Gastroesophageal sphincter (tissue), 4 donors: ENCODE results near the gene PIP5K1B. TPM values are rescaled to one million over a fixed set of nuclear protein-coding genes. Genes with fewer than 3 reads are reported as not detected.

Source experiments
- ATAC-seq: fragments of 150-250 bp; one replicate; pipeline ENCODE4 v1.9.1; 2016; ENCODE audit warnings: mild to moderate bottlenecking, moderate library complexity
- H3K27ac ChIP-seq, 4 donors: fragments of 200-600 bp; sonication (generic) in 3 of 4; 1 replicate in 3 of 4; 2 replicates in 1 of 4; pipeline ENCODE4 v1.5.1; 2016 to 2019
- H3K27me3 ChIP-seq: fragments of 200-600 bp; sonication (generic); one replicate; pipeline ENCODE4 v1.5.1; 2019
- H3K36me3 ChIP-seq, 2 donors: fragments of 200-600 bp; sonication (generic); one replicate each; pipeline ENCODE4 v1.5.1; 2019; ENCODE audit warnings: control low read depth in 1 of 2
- H3K4me1 ChIP-seq, 3 donors: fragments of 200-600 bp; sonication (generic); 1 replicate in 2 of 3; 2 replicates in 1 of 3; pipeline ENCODE4 v1.5.1; 2016 to 2019; ENCODE audit warnings: control low read depth in 2 of 3
- H3K4me3 ChIP-seq, 2 donors: fragments of 200-600 bp; sonication (generic); one replicate each; pipeline ENCODE4 v1.5.1; 2019; ENCODE audit warnings: mild to moderate bottlenecking in 1 of 2, moderate library complexity in 1 of 2
- H3K9me3 ChIP-seq, 3 donors: fragments of 200-600 bp; sonication (generic); one replicate each; pipeline ENCODE4 v1.5.1; 2017 to 2019; ENCODE audit warnings: control low read depth in 2 of 3
- EP300 ChIP-seq: sonication (generic); formaldehyde crosslinking; IDR thresholded peaks from one replicate; pipeline ENCODE4 v1.6.1; 2017; ENCODE audit warnings: antibody characterized with exemption, mild to moderate bottlenecking
- POLR2A ChIP-seq, 2 donors: fragments of 450-650 bp; IDR thresholded peaks; one replicate each; pipeline ENCODE4 v1.6.1; 2017; ENCODE audit warnings: antibody characterized with exemption in 2 of 2, mild to moderate bottlenecking in 2 of 2, moderate library complexity in 1 of 2
- POLR2AphosphoS5 ChIP-seq: sonication (generic); formaldehyde crosslinking; IDR thresholded peaks from one replicate; pipeline ENCODE4 v1.6.1; 2017; ENCODE audit warnings: antibody characterized with exemption
- WGBS, 2 donors: methylation state at CpG; one replicate each; pipeline ENCODE4 v1.1.5; 2018; ENCODE audit warnings: low coverage in 1 of 2; 5-methylcytosine and 5-hydroxymethylcytosine counted together
- total RNA-seq, 4 donors: library from RNA; depleted of rRNA; stranded (reverse); fragments of >200 nt; gene quantifications; one replicate each; pipeline ENCODE4 v1.1.0, GENCODE V29; 2016
- TF ChIP-seq, protein P1 (sequence below), 4 experiments: fragments of 200-600 bp in 2 of 4; fragments of 450-650 bp in 2 of 4; sonication (generic) in 1 of 4; IDR thresholded peaks; one replicate each; pipeline ENCODE4 v1.5.1; 2017 to 2019; ENCODE audit warnings: antibody characterized with exemption in 4 of 4, mild to moderate bottlenecking in 2 of 4, moderate library complexity in 2 of 4

The PIP5K1B gene
- total RNA-seq, 4 donors from 2014 or later: 0.67 to 5.1 (median 1.2) TPM

DNA sequence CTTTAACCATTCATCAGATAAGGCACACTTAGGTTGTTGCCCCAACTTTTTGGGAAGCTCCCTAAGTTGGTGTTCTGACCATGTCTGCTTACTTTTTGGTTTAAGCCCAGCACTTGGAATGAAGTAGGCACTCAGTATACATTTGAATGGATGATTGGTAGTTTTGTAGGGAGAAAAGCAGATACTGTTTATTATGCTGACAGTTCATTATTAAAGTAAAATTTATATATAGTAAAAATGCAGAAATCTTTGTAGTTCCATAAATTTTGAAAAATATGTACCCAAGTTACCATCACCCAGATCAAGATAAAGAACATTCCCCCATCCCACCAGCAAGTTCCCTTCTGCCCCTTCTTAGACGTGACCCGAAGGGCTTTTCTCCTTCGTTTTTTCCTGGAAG lies 273.5 kb downstream of the PIP5K1B start:
- Histone ChIP-seq H3K4me1 (peaks cover 0 to 27% (median 0%) of the 10 kb centered on the region in 3 donors), H3K27ac (no peak overlapping the region), H3K4me3 (no peak overlapping the region), H3K36me3 (no peaks in the 10 kb centered on the region), H3K9me3 (no peaks in the 10 kb centered on the region), H3K27me3 (no peaks in the 10 kb centered on the region)
- TF ChIP-seq, protein P1, sequence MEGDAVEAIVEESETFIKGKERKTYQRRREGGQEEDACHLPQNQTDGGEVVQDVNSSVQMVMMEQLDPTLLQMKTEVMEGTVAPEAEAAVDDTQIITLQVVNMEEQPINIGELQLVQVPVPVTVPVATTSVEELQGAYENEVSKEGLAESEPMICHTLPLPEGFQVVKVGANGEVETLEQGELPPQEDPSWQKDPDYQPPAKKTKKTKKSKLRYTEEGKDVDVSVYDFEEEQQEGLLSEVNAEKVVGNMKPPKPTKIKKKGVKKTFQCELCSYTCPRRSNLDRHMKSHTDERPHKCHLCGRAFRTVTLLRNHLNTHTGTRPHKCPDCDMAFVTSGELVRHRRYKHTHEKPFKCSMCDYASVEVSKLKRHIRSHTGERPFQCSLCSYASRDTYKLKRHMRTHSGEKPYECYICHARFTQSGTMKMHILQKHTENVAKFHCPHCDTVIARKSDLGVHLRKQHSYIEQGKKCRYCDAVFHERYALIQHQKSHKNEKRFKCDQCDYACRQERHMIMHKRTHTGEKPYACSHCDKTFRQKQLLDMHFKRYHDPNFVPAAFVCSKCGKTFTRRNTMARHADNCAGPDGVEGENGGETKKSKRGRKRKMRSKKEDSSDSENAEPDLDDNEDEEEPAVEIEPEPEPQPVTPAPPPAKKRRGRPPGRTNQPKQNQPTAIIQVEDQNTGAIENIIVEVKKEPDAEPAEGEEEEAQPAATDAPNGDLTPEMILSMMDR (IDR thresholded peaks at IDR 0.05): no peak
- TF ChIP-seq EP300 (no peak), POLR2AphosphoS5 (no peak), POLR2A (IDR thresholded peaks at IDR 0.05) (no peak)
- ATAC-seq: no peak
- WGBS, 2 donors: 80 to 89% methylated on average over 3 of the region's 3 CpGs

DNA sequence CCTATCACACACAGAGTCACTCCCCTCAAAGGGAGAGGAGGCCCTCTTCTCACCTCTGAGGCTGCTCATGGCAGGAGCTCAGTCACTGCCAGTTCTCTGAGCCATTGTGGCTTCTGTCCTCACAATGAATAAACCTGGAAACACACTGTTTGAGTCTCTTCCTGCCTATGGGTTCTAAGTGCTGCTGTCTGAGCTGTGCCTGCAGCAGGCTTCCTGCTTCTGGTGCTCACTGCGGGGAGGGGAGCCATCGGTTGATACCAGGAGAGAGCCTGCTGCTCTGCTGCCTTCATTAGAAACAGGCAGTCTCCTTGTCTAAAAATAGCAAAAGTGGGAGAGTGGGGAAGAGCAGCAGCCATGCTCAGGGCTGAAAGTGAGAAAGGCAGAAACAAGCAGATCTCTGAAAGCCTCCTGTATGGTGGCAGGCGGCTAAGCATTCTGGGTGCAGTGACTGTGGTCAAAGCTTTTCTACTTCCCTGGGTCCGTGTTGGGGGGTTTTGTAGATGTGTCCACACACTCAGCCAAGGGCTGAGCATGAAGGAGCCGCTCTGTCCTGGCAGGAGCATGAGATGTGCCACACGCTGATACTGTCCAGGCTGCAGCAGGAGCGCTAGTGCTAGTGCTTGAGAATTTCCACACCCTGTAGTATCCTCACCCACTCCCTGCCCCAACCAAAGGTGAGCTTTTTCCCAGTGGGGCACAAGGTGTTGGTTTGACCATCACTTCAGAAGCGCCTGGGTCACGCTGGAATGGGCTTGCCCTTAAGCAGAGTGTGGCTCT lies 274.7 kb downstream of the PIP5K1B start:
- Histone ChIP-seq H3K4me3 (no peak overlapping the region), H3K27me3 (no peaks in the 10 kb centered on the region), H3K36me3 (no peaks in the 10 kb centered on the region), H3K27ac (no peak overlapping the region), H3K4me1 (peaks cover 0 to 27% (median 0%) of the 10 kb centered on the region in 3 donors), H3K9me3 (no peaks in the 10 kb centered on the region)
- TF ChIP-seq EP300 (no peak), POLR2AphosphoS5 (no peak), POLR2A (IDR thresholded peaks at IDR 0.05) (no peak)
- TF ChIP-seq, protein P1 (IDR thresholded peaks at IDR 0.05): no peak
- no peak for ATAC-seq
- WGBS, 2 donors: 0 to 35% methylated on average over 1 to 5 of the region's 9 CpGs

DNA sequence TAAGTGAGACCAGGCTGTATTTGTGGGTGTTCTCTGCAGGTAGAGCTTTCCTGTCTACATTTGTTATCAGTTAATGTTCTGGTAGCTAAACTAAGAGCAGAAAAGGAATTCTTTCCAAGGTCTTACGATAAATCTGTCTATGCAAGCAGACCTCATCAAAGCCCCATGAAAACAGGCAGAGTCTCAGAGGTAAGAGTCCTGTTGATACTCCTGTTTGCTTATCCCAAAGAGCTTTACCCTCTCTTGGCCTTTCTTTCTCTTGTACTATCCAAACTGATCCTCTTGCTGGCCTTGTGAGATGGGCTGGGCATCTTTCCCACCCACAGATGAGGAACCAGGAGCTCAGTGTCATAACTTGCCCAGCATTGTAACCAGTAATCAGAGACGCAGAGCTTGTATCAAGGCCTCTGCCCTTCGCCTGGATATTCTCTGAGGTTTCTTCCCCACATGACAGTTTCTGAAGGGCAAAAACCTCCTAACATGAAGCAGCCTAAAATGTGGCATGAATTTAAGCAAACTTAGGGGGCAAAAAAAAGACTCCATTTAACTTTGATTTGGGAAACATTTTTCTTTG lies 275.4 kb downstream of the PIP5K1B start:
- Histone ChIP-seq H3K27ac (no peak overlapping the region), H3K9me3 (no peaks in the 10 kb centered on the region), H3K4me3 (no peak overlapping the region), H3K27me3 (no peaks in the 10 kb centered on the region), H3K36me3 (no peaks in the 10 kb centered on the region), H3K4me1 (peaks cover 0 to 23% (median 0%) of the 10 kb centered on the region in 3 donors)
- WGBS, 2 donors: 61 to 90% methylated on average over 2 to 3 of the region's 3 CpGs
- ATAC-seq: no peak
- no peak for TF ChIP-seq EP300
- TF ChIP-seq, protein P1 (IDR thresholded peaks at IDR 0.05): no peak
- no peak for TF ChIP-seq POLR2AphosphoS5
- TF ChIP-seq POLR2A (IDR thresholded peaks at IDR 0.05): no peak

DNA sequence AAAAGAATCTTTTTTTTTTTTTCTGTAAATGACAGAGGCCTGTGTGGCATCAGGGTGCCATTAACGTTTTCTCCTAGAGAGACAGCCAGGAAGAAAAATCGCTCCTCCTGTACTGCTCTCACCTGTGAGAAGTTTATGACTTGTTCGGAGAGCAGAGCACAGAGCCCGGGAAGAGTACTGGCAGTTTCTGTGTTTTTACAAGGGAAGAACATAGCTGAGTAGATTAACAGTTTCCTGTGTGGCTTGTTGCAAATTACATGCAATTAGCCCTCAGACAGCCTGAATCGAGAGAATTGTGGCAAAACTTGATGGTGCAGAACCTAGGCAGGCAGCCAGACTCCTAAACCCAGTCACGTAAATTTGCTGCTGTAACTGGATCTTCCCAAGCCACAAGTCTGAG lies 276.7 kb downstream of the PIP5K1B start:
- Histone ChIP-seq H3K27ac (no peak overlapping the region), H3K9me3 (no peaks in the 10 kb centered on the region), H3K4me1 (peaks cover 0 to 19% (median 0%) of the 10 kb centered on the region in 3 donors), H3K4me3 (no peak overlapping the region), H3K27me3 (no peaks in the 10 kb centered on the region), H3K36me3 (no peaks in the 10 kb centered on the region)
- 18 to 52% methylated on average over 2 to 4 of the region's 6 CpGs for WGBS, 2 donors
- no peak for TF ChIP-seq POLR2AphosphoS5
- TF ChIP-seq, protein P1 (IDR thresholded peaks at IDR 0.05): no peak
- TF ChIP-seq POLR2A (IDR thresholded peaks at IDR 0.05): no peak
- TF ChIP-seq EP300: no peak
- no peak for ATAC-seq

DNA sequence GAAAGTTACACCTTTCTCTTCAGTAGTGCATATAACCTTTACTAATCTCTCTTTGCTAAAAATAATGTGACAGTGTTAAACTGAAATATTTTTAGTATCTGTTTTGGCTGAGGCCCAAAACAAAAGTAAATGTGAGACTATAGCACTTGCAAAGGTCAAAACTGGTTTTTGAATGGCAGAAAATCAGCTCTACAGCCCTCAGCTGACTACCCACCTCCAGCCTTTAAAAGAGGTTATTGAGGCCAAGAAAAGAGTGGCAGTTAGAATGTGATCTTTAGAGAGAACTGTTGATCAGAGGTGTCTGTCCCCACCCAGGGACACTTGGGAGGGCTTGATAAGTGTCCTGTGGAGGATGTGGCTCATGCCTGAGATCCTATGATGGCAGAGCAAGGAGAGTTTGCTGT lies 278.0 kb downstream of the PIP5K1B start:
- no peaks in the 10 kb centered on the region for H3K36me3 ChIP-seq
- no peak overlapping the region for H3K4me3 ChIP-seq
- no peak for ATAC-seq
- no peak overlapping the region for H3K27ac ChIP-seq
- no peaks in the 10 kb centered on the region for H3K9me3 ChIP-seq
- H3K4me1 ChIP-seq: peaks cover 0 to 19% (median 0%) of the 10 kb centered on the region in 3 donors
- no peaks in the 10 kb centered on the region for H3K27me3 ChIP-seq
- TF ChIP-seq EP300: no peak
- TF ChIP-seq POLR2A (IDR thresholded peaks at IDR 0.05): no peak
- TF ChIP-seq, protein P1 (IDR thresholded peaks at IDR 0.05): no peak
- TF ChIP-seq POLR2AphosphoS5: no peak
